GM18868 (cell line): ENCODE data around the gene PCBP3.
"Not testable (repeated sequence)": the region's sequence is repeated elsewhere in the genome, so short reads cannot be mapped to it uniquely, and the experiment has no call there.

Source experiments
- ATAC-seq: cut with Tn5 transposase; IDR thresholded peaks from one replicate; pipeline ENCODE4 v1.9.1; 2021; ENCODE audit warnings: mild to moderate bottlenecking, moderate library complexity; ENCODE audit not compliant: unreplicated experiment

Gene PCBP3

DNA sequence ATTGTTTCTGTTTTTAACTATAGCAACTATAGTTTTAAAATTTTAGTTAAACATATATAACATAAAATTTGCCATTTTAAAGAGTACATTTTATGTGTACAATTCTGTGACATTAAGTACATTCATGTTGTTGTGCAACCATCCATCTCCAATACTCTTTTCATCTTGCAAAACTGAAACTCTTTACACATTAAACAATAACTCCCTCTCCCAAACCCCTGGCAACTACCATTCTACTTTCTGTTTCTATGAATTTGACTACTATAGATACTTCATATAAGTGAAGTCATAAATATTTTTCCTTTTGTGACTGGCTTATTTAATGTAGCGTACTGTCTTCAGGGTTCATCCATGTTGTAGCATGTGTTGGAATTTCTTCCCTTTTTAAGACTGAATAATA is 25.9 kb downstream of the PCBP3 start:
- ATAC-seq, result no peak

DNA sequence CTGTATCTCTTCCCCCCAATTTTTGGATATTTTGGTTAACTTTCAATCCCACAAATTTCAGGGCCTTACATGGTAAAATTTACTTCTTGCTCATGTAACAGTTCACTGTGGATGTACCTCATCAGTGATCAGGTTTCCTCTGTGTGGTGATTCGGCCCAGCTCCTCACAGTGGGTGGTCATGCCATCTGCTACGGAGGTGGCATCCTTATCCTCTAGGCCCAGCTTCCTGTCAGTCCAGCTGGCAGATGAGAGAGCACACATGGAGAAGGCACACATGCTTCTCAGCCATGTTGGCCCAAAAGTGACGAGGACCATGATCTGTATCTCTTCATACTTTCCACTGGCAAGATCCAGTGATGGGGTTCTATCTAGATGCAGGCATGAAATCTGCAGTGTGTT is 27.2 kb downstream of the PCBP3 start:
- ATAC-seq, result no peak

DNA sequence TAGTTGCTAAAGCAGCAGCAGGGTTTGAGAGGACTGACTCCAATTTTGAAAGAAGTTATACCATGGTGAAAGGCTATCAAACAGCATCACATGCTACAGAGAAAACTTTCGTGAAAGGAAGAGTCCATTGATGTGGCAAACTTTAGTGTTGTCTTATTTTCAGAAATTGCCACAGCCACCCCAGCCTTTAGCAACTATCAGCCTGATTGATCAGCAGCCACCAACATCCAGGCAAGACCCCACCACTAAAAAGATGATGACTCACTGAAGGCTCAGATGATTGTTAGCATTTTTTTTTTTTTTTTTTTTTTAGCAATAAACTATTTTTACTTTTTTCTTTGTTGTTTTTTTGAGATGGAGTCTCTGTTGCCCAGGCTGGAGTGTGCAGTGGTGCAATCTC is 35.3 kb downstream of the PCBP3 start:
- ATAC-seq, result not testable (repeated sequence)

DNA sequence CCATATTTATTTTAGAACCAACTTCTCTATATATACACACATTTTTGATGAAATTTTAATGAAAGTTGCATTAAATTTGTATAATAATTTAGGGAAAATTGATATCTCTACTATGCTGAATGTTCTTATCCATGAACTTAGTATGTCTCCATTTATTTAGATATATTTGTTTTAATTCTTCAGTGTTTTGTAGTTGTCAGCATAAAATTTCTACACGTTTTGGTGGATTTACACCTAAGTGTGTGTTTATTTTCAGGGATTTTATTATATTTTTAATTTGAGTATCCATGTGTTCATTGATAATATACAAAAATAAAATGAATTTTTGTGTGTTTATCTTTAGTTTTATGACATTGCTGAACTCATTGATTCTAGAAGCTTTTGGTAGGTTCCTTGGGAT is 36.7 kb downstream of the PCBP3 start:
- no peak for ATAC-seq

DNA sequence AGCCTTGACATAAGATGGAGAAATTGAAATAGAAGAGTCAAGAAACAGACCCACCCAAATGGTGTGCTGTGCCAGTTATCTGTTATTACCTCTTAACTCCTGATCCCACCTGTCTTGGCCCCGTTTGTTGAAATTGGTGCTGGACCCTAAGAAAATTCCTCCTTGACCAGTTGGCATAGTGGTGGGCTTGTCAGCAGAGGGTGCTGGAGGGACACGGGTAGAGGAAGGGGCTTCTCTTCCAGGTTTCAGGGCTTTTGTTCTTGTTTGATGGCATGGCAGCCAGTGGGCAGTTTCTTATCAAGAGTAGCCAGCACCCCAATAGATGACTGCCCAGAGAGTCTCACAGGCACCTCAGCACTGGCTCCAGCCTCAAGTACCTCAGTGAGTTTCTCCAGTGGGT is 51.6 kb downstream of the PCBP3 start:
- no peak for ATAC-seq

DNA sequence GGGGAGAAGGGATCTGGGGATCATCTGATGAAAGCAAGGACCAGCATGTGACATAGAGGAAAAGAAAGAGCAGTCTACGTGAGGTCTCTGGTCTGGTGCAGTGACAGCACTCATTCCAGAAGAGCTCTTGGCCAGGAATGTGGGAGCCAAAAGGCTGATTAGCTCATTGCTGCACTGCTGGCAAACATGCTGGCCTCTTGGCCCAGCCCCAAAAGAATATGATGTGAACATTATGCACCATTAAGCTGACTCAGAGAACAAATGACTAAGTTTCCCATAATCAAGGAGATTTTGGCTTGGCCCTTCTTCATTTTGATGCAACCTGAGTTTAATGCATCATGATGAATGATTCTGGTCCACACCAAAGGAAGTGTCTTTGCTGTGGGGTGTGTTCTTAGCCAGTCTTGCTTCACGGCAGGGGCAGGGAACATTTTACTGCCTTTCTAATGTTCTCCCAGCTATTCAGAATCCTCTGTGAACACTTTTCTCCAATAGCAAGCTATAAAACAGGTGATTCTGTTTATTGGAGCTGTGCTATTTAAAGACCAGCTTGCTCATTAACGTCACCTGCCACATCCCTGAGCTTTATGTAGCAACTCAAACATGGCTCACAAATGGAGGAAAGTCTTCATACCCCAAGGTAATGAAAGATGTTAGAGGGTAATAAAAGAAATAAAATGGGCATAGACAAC is 55.1 kb downstream of the PCBP3 start:
- no peak for ATAC-seq

DNA sequence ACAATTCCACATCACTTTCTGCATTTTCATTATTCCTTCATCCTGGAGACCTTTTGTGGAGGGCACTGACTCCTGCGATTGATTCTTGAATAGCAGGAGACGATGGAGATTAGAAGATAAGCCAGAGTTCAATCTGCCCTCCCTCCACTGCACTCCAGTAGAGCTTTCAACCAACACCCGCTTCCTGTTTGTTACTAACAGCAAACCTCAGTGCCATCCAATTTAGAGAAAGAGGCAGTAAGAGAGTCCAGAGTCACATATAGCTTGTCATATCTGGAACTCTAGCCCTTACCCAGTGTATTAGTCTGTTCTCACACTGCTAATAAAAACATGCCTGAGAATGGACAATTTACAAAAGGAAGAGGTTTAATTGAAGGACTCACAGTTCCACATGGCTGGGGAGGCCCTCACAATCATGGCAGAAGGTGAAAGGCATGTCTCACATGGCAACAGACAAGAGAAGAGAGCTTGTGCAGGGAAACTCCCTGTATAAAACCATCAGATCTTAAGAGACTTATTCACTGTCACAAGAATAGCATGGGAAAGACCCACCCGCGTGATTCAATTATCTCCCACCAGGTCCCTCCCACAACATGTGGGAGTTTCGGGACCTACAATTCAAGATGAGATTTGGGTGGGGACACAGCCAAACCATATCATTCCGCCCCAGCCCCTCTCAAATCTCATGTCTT is 55.9 kb downstream of the PCBP3 start:
- ATAC-seq, result no peak

DNA sequence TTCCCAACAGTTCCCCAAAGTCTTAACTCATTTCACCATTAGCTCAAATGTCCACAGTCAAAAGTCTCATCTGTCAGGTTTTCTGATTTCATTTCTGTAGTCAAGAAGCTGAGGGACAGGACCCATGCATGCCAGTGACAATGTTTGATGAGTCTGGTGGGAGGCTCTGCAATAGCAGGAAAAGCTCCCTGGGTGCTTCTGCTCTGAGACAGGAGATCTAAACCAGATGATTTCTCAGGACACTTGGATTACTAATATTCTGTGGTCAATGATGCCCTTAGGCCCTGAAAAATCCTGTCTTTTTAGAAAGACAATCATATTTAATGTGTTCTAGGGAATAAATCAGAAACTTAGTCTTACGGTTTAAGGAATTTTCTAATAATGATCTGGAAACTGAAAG is 56.4 kb downstream of the PCBP3 start:
- ATAC-seq, result no peak

DNA sequence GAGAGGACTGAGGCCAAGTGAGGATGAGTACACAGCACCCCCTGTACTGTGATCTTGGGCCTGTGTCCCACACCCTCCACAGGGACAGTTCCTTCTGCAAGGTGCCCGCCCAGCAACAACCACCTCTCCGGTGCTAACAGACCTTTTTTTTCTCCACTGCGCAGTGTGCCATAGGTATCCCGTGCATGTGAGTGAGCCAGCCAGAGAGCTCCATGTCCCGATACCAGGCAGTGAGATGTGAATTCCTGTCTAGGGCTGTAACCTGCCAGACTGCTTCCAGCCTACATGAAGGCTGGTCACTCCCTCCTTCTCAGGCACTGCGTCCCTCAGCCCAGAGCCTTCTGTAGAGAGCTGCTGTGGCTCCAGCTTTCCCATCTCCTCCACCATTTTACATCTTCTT is 56.9 kb downstream of the PCBP3 start:
- ATAC-seq, result no peak

DNA sequence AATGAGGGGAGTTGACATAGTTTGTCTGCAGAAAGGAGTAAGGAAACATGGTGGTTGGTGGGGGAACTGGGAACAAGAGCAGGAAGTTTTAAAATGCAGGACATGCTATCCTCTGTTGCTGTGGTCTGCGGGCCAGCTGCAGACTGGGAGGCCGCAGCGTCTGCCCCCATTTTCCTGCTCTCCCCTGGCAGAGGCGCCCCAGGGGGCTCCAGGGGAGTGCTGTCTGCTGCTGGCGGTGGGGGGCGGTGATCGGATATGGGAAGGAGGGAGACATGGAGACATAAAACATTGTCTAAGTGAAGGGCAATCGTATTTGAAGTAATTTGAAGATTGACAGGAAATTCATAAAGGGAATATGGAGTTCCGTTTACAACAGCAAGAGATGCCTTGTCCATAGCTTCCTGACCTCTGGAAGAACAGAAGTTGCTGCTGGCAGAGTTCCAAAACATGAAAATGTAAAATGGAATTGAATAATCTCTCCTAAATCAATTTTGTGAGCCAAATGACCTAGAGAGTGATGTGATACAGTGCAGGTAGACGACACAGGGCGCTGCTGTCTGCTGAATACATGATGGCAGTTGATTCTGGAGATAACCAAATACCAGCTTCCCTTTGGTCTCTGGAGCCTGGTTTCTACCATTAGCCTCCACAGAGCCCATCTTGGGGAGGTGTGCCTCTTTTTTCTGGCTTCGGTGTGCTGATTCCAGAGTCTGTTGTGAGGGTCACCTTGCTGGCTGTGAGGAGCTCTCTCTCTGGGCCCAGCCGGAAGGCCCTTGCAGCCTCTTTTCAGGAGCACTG is 61.0 kb downstream of the PCBP3 start:
- ATAC-seq, result no peak

DNA sequence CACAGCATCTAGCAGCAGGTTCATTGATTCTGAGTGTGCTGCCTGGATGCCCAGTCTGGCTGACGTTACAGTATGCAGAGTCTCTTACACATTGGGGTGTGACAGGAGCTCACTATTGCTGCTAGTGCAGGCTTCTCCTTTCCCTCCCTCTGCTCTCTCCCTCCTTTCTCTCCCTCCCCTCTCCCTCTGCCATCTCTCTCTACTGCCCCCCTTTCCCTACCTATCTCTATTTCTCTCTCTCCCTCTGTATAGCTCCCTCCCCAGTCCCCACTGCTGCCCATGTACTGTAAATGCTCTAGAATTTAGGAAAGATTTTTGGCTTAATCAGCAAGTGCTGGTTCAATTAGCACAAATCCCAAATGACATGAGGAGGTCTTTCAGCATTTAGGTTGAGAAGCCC is 62.8 kb downstream of the PCBP3 start:
- no peak for ATAC-seq

DNA sequence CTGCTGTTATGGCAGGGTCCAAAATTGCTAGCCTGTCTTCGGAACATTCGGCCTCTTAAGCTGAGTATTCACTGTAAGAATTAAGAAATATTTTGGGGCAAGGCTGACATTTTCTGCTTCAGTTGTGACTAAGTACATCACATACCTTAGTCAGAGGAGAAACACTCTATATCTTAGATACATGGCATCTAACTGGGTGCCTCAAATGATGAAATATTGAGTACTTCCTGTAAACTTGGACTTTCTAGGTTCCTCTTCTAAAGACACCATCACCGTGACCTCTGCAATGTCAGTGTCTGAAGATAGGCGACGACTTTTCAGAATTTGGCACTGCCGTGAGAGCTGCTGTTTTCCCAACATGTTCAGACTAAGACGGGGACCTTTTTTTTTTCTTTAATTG is 65.6 kb downstream of the PCBP3 start:
- ATAC-seq, result no peak

DNA sequence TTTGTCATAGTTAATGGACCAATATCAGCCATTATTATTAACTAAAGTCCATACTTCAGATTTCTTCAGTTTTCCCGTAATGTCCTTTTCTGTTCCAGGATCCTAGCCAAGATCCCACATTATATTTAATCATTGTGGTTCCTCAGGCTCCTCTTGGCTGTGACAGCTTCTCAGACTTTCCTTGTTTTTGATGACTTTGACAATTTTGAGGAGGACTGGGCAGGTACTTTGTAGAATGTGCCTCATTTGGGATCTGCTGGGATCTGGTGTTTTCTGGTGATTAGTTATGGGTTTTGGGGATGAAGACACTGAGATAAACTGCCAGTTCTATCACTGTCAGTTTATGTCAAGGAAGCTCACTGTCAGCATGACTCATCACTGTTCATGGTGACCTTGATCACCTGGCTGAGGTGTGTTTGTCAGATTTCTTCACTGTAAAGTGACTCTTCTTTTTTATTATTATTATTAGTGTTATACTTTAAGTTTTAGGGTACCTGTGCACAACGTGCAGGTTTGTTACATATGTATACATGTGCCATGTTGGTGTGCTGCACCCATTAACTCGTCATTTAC is 66.3 kb downstream of the PCBP3 start:
- ATAC-seq, result no peak

DNA sequence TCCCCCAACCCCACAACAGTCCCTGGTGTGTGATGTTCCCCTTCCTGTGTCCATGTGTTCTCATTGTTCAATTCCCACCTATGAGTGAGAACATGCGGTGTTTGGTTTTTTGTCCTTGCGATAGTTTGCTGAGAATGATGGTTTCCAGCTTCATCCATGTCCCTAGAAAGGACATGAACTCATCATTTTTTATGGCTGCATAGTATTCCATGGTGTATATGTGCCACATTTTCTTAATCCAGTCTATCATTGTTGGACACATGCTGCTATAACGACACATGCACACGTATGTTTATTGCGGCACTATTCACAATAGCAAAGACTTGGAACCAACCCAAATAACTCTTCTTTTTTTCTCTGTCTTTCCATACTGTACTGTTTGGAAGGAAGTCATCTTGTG is 66.8 kb downstream of the PCBP3 start:
- not testable (repeated sequence) for ATAC-seq

DNA sequence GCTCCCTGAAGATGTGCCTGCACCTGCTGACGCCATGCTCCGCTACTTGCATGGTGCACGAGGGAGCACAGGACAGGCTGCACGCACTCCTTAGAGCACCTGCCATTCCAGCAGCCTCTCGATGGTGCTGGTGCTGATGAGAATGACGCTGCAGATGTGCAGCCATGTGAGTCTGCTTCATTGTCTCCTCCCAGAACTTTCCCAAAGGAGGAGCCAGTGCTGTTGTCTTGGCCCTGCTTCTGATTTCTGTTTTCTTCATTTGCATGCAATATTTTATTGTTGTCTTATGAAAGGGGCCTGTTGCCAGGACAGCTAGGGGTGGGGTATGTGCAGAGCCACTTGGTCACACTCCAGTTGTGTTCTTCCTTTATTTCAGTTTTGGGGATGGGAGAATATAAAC is 70.1 kb downstream of the PCBP3 start:
- ATAC-seq, result no peak

DNA sequence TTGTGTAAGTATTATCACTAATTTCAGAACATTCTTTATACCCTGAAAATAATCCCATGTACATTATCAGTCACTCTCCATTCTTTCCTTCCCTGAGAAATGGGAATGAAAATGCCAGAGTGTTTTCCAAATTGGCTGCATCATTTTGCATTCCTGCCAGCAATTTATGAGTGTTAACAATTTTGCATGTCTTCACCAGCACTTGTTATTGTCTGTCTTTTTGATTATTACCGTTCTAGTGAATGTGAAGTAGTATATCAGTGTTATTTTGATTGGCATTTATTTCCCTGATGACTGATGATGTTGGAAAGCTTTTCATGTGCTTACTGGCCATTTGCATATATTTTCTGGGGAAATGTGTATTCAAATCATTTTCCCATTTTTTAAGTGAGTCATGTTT is 71.9 kb downstream of the PCBP3 start:
- no peak for ATAC-seq

DNA sequence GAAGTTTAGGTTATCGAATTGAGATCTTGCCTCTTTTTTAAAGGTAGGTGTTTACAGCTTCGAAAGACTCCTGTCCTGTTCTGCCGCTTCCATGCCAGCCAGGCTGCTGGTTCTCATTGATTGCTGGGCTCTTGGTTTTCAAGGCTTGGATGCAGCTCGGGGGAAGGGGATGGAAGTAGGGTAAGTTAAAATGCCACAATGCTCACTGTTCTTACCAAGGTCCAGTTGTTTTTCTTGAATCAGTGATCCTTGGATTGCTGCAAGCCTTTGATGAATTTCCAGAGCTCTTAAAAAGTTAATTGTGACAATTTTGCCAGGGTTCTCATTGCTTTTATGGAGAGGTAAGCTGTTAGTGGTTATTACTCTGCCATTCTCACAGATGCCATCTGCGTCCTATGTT is 74.9 kb downstream of the PCBP3 start:
- no peak for ATAC-seq

DNA sequence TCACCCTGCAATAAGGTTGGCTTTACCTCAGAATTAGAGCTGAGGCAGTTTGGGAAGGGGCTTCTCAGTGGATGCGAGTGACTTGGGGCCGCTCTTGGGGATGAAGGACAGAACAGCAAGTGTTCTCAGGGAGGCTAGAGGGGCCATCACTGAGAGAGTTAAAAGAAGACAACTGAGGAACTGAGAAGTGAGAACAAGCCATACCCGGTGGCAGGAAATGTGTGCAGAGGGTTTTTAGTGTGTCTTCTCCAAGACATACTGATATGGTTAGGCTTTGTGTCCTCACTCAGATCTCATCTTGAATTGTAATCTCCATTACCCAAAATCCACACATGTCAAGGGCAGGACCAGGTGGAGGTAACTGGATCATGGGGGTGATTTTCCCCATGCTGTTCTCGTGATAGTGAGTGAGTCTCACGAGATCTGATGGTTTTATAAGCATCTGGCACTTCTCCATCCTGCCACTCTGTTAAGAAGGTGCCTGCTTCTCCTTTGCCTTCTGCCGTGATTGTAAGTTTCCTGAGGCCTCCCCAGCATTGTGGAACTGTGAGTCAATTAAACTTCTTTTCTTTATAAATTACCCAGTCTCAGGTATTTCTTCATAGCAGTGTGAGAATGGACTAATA is 75.8 kb downstream of the PCBP3 start:
- ATAC-seq, result no peak

DNA sequence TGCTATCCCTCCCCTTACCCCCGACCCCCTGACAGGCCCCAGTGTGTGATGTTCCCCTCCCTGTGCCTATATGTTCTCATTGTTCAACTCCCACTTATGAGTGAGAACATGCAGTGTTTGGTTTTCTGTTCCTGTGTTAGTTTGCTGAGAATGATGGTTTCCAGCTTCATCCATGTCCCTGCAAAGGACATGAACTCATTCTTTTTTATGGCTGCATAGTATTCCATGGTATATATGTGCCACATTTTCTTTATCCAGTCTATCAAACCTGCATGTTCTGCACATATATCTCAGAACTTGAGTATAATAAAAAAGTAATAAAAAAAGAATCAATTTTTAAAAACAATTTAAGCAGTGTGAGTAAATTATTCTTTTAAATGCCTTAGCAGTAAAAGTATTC is 76.7 kb downstream of the PCBP3 start:
- not testable (repeated sequence) for ATAC-seq

DNA sequence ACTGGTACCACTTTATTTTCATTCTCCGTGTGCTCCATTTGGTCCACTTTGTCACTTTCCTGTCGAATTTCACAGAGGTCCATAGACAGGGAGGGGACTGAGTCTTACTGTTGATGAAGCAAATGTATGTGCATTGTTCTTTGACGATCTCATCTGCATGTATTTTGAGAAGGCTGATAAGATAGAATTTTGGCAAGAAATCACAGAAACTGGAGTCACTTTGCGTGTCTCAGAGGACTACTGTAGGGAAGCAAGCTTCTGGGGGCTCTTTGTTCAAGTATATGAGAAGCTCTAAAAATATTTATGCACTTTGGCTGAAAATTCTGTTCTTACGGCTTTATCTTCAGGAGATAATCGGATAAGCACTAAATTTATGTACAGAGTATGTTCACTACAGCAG is 78.1 kb downstream of the PCBP3 start:
- no peak for ATAC-seq
